Measurements from ENCODE around the gene LRBA.

The LRBA gene

GRCh38 chr4:150585611-150586010 lies 429.5 kb downstream of the LRBA start:
- peak overlapping the region; percentile 58 for H3K4me3 ChIP-seq (replicated peaks; ENCODE audit: low read depth, low read length)
- no peak for DNase-seq (ENCODE audit: low read depth)
- TF ChIP-seq, protein P1, sequence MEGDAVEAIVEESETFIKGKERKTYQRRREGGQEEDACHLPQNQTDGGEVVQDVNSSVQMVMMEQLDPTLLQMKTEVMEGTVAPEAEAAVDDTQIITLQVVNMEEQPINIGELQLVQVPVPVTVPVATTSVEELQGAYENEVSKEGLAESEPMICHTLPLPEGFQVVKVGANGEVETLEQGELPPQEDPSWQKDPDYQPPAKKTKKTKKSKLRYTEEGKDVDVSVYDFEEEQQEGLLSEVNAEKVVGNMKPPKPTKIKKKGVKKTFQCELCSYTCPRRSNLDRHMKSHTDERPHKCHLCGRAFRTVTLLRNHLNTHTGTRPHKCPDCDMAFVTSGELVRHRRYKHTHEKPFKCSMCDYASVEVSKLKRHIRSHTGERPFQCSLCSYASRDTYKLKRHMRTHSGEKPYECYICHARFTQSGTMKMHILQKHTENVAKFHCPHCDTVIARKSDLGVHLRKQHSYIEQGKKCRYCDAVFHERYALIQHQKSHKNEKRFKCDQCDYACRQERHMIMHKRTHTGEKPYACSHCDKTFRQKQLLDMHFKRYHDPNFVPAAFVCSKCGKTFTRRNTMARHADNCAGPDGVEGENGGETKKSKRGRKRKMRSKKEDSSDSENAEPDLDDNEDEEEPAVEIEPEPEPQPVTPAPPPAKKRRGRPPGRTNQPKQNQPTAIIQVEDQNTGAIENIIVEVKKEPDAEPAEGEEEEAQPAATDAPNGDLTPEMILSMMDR (IDR thresholded peaks at IDR 0.05; ENCODE audit: low read length, missing control alignments): no peak

- H3K4me3 ChIP-seq (replicated peaks; ENCODE audit: low read depth, low read length): peak overlapping the region; percentile 58
- TF ChIP-seq, protein P1 (IDR thresholded peaks at IDR 0.05; ENCODE audit: low read length, missing control alignments): no peak
- no peak for DNase-seq (ENCODE audit: low read depth)
Observed at GRCh38 chr4:150584111-150584915, 430.8 kb downstream of the LRBA start.

- DNase-seq (ENCODE audit: low read depth): peak; percentile 35
- TF ChIP-seq, protein P1 (IDR thresholded peaks at IDR 0.05; ENCODE audit: low read length, missing control alignments): no peak
- H3K4me3 ChIP-seq (replicated peaks; ENCODE audit: low read depth, low read length): peak overlapping the region; percentile 58
Observed at GRCh38 chr4:150583287-150584110, 431.6 kb downstream of the LRBA start.

GRCh38 chr4:150582873-150583286 lies 432.2 kb downstream of the LRBA start:
- H3K4me3 ChIP-seq (replicated peaks; ENCODE audit: low read depth, low read length): peak overlapping the region; percentile 58
- DNase-seq (ENCODE audit: low read depth): peak; percentile 36
- TF ChIP-seq, protein P1 (IDR thresholded peaks at IDR 0.05; ENCODE audit: low read length, missing control alignments): no peak

DNA sequence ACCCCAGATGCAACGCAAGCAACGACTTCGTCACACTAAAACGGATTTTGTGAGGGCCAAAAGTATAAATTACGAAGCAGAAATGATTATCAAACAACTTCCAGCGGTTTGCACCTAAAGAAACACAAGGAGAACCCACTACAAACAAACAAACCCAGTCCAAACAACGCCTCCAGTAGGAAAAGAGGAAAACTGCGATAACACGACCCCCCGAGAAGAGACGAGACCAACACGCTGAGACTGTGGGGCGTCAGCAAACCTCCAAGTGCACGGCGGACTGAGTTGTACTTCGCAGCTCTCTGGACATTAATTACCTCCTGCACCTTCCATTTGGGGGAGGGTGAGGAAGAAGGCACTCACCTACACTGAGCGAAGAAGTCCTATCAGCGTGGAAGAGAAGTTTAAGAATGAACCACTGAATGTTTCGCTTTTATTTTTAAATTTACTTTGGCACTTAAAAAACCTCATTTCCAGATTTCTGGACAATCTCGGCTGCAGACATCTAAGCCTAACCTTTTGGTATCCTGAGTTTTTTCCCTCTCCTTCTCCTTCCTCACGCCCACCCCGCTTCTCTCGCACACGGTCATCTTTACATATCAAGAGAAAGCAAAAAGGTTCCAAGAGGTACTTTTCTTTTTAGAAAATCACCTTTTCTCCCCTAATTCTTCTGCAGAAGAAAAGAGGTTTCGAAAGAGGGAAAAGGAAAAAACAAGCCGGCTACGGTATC lies 432.8 kb downstream of the LRBA start, which contains the start of gene MAB21L2:
Gene MAB21L2, plus strand, starts transcription at position 6 of the 727 bp plus-strand sequence. CDS start 879 bp downstream, outside the sequence.
- peak; percentile 20 for DNase-seq (ENCODE audit: low read depth)
- peak within 1 kb of the TSS; percentile 58 for H3K4me3 ChIP-seq (replicated peaks; ENCODE audit: low read depth, low read length)

DNA sequence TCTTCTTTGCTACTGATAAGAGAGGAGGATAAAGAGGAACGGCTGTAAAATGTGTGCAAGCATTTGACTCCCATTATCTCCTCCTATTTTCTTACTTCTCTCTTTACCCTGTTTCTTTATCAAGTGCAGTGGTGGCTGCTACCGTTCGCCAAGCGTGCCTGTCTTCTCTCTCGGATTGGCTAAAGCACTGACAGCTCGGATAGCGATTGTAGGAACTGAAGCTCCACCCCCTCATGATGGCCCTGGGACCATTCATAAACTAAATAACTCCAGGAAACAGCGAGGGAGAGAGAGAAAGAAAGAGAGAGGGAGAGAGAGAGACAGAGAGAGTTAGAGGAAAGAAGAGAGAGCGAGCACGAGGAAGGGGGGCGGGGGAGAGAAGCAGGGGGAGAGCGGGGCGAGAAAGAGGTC lies 433.4 kb downstream of the LRBA start:
- TF ChIP-seq, protein P1 (IDR thresholded peaks at IDR 0.05; ENCODE audit: low read length, missing control alignments): no peak
- DNase-seq (ENCODE audit: low read depth): peak; percentile 71
- H3K4me3 ChIP-seq (replicated peaks; ENCODE audit: low read depth, low read length): peak overlapping the region; percentile 58

More for the DNA sequence above, 432.8 kb downstream of the LRBA start, which contains the start of gene MAB21L2:
- TF ChIP-seq, protein P1 (IDR thresholded peaks at IDR 0.05; ENCODE audit: low read length, missing control alignments): no peak

Measured in fibroblast of pulmonary artery (primary cell).